ENCODE measurements around the gene NOL3.

The NOL3 gene

DNA sequence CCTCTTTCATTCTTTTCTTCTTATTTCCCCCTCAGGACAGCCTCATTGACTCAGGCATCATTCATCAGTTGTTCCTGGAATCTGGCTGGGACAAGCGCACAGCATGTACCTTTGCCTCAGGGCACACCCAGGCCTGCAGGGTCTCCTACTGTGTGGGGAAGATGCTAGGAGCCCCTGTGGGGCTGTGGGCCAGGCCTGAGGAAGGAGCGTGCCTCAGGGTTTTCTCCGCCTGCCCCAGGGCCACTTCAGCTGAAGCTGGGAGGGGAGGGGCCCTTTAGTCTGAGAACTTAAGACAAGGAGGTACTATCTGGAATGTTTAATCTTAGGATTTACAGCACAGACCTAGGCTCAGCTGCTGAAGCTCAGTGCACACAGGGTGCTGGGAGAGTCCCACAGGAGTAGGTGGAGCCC, 36.5 kb downstream of the NOL3 start:
- DNase-seq (ENCODE audit: low spot score): no peak

- DNase-seq (ENCODE audit: low spot score): peak; percentile 76
Observed at GRCh38 chr16:67207249-67208091, 37.1 kb downstream of the NOL3 start.

DNA sequence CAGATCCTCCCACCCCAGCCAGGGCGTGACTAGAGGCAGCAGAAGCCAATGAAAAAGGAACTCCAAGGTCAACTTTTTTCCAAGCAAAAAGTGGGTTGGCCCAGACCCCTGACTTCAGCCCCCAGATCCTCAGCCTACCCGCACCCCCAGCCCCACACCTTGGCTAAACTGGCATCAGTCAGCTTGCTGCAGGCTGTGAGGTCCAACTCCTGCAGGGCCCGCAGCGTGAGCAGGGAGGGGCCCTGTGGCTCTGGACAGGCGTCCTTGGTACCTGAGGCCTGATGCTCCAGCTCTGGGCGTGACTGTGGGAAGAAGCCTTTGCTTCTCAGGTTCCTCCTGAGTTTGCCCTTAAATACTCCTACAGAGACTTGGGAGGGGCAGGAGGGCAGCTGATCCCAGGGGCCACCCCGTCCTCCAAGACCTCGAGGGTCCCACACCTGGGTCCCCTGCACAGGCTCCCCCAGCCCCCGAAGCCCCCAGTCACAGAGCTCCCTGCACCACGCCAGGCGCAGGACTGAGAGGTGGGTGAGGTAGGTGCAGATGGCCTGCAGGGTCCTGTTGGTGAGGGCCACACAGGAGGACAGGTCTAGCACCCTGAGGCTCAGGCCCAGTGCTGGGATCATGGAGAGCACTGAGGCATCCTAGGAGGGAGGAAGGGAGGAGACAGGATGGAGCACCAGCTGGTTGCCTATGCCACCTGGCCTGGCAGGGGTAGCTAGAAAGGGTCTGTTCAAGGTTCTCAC, 38.0 kb downstream of the NOL3 start:
- no peak for DNase-seq (ENCODE audit: low spot score)

DNA sequence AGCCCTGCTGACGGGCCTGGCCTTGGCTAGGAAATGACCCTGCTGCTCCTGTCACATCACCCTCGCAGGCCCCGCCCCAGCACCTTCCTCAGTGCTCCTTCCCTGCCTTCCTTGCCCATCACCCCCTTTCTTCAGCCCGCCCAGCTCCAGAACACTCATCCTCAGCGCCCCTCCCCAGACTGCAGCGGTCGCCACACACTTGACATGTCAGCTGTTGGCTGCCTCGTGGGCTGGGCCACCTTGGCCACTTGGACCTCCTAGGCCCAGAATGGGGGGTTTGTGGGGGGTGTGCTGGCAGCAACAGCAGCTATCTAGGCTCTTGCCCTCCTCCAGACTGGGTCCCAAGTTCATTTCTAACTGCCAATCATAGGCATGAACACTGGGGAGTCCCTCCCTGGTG, 39.2 kb downstream of the NOL3 start:
- DNase-seq (ENCODE audit: low spot score): no peak

DNA sequence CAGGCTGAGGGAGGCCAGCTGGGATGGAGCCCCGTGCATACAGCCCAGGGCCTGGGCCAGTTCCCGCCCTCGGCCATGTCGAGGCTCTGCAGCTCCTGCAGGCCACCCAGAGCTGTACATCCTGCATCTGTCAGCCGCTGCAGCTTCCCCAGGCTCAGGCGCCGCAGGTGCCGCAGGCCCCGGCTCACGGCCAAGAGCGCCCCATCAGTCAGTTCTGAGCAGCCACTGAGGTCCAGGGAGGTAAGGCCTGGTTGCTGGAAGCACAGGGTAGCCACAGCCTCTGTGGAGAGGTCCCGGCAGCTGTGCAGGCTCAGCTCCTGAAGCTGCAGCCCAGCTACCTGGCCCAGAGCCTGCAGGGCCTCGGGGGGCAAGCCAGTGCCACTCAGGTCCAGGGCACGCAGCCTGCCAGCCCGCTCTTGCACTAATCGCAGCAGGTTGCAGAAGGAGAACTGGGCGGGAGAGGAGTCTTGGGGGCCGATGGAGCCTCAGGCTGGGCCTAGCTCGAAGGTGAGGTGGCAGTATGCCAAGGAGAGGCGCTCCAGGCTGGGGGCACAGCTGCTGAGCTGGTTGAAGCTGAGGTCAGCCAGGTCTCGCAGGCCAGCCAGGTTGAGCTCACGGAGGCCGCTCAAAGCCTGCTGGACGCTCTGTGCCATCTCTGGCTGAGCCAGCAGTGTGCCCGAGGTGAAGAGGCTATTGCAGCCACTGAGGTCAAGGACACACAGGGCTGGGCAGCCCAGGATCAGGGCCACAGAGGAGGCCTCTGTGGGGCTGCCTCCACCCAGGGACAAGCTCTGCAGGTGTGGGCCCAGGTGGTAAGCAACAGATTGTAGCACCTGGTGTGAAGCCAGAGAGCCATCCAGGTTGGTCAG, 40.0 kb downstream of the NOL3 start:
- no peak for DNase-seq (ENCODE audit: low spot score)

- no peak for DNase-seq (ENCODE audit: low spot score)
Observed at GRCh38 chr16:67211674-67212073, 41.3 kb downstream of the NOL3 start.

- peak; percentile 83 for DNase-seq (ENCODE audit: low spot score)
Observed at GRCh38 chr16:67212766-67213165, 42.4 kb downstream of the NOL3 start.

DNA sequence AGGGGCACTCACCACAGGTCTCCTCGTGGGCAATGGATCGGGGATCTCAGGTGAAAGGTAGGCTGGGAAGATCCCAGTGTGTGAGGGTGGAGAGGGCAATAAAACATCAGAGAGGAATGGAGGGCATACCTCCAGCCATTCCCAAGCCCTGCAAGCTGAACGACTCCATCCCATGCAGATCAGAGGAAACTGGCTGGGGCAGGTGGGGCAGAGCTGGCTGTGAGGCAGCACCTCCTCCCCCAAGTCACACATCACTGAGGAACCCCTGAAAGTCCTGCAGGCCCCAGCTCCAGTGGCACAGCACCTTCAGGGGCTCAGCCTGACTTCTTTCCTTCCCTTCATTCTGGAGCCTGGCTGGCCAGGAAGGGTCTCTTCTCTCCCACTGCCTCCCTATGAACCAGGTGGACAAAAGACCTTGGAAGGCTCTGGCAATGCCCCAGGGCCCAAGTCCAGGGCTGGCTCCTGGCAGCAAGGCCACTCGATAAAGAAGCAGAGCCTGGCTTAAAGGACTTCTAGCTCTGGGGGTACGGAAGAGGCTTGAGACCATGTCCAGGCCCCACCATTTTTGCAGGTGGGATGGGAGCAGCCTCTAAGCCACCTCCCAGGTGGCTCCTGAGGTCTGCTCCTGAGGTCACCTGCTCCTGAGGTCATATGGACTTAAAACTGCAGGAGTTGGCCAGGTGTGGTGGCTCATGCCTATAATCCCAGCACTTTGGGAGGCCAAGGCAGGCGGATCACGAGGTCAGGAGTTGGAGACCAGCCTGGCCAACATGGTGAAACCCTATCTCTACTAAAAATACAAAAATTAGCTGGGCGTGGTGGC, 43.1 kb downstream of the NOL3 start:
- DNase-seq (ENCODE audit: low spot score): no peak

DNA sequence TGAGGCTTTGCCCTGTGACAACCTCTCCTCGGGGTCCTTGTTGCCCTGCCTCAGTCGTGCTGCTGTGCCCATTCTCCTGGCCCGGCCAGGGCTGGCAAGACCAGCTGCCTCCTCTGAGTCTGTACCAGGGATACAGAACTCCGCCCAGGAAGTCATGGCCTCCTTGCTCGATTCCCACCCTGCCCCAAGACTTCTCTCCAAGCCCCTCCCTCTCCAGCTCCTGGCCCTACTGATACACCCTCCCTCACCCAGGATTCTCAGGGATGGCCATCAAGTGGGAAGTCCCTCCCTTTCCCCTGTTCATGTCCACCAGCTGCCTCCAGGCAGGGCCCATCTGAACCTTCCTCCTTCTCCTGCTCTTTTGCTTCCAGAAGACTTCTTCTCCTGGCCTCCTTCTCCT, 45.4 kb downstream of the NOL3 start:
- no peak for DNase-seq (ENCODE audit: low spot score)

DNA sequence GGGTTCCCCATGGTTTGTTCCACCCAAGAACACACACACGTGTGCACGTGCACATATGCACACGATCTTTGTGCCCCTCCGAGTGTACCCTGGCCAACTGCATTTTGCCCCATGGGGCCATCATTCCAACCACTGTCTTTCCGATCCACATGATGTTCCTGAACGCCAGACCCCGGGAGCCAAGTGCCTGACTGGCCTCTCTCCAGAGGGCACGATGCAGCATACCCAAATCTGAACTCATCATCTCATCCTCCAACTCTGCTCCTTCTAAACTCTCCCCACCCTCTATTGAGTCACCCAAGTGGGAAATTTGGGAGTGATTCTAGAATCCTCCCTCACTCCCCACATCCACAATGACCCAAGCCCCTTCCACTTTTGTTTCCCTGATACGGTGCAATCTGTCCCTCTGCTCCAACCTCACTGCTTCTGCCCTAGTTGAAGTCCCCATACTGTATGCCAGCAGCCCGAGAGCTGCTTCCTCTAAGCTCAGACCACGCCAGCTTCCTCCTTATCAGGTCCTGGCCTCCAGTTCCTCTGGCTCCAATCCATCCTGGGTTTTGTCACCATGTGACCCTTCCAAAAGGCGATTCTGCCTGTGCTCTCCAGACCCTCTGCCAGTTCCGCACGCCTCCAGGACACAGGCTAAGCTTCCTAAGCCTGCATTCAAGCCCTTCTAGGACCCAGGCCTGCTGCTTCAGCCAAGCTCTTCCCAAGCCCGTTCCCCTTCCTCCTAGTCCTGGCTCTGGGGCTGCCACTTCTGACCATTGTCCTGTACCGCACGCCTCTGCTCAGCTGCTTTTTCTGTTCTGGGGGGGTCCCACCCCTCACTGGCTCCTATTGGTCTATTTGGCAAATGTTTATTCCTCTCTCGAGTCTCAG, 46.5 kb downstream of the NOL3 start:
- no peak for DNase-seq (ENCODE audit: low spot score)

DNA sequence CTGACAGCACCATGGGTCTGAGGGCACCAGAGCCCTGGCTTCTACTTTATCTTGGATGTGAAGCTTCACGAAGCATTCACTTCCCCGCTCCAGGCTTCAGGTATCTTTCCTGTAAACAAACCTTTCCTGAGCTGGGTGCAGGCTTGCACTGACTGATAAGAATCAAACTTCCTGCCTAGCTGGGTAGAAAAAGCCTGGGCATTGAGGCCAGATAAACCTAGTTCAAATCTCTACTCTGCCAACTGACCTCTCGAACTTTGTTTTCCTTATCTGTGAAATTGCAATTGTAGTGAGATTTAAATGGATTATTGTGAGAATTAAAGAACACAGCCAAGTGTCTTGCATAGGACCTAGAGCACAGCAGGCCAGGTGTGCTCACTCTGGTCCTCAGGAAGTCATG, 53.7 kb downstream of the NOL3 start:
- no peak for DNase-seq (ENCODE audit: low spot score)
